ENCODE results near the gene THSD4.

The THSD4 gene

DNA sequence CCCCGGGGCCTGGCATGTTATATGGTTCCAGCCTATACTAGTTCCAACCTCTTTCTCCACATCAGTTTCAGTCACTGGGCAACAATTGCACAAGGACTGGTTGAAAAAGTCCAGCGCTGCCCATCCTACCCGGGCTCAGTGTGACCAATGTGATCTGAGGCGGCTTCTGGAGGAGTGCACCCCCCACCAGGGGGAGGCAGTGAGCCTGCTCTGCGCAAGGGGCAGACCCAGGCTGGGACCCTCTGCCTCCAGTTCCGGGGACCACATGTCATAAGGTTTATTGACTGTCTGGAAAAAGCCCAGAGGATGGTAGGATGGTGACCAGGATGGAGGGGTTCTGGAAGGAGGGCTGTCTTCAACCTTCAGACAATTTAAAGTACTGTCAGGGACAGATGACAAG is 669.4 kb downstream of the THSD4 start:
- no peak for DNase-seq (ENCODE audit: low read depth)

GRCh38 chr15:71785996-71786395 is 670.7 kb downstream of the THSD4 start:
- DNase-seq (ENCODE audit: low read depth), result no peak

DNA sequence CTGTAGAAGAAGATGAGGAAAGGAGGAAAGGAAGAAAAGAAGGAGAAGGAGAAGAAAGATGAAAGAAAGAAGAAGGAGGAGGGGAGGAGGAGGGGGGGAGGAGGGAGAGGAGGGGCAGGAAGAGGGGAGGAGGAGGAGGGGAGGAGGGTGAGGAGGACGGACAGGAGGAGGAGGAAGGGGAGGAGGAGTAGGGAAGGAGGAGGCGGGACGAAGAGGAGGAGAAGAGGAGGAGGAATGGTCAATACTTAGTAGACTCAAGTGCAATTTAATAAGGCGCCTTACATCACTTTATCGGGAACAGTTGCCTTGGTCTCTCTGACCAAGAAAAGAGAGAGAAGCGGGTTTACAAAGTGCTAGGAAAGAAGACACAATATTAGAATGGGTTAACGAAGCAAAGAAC is 671.4 kb downstream of the THSD4 start:
- DNase-seq (ENCODE audit: low read depth), result no peak

GRCh38 chr15:71788646-71789579 is 673.6 kb downstream of the THSD4 start:
- DNase-seq (ENCODE audit: low read depth), result no peak

- DNase-seq (ENCODE audit: low read depth), result no peak
These were observed 674.3 kb downstream of the THSD4 start for GRCh38 chr15:71789616-71790015.

GRCh38 chr15:71790081-71790480 is 674.8 kb downstream of the THSD4 start:
- DNase-seq (ENCODE audit: low read depth), result no peak

DNA sequence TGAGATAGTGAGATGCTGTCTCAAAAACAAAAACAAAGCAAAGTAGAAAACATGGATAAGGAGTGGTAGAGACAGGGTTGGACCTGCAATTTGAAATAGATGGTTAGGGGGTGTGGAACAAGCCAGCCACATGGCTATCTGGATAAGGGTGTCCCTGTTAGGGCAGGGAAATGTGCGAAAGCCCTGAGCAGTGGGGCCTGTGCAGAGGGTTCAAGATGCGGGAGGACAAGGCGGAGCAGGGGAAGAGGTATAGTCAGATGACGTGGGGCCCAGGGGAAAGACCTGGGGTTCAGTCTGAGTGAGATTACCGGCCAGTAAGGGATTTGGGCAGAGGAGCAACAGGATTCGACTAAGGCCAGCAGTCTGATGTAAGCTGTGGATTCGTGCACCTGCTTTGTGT is 676.7 kb downstream of the THSD4 start:
- no peak for DNase-seq (ENCODE audit: low read depth)

GRCh38 chr15:71792521-71792920 is 677.2 kb downstream of the THSD4 start:
- DNase-seq (ENCODE audit: low read depth), result no peak

- no peak for DNase-seq (ENCODE audit: low read depth)
These were observed 683.4 kb downstream of the THSD4 start for GRCh38 chr15:71798641-71799040.

GRCh38 chr15:71800190-71800589 is 684.9 kb downstream of the THSD4 start:
- DNase-seq (ENCODE audit: low read depth), result no peak

DNA sequence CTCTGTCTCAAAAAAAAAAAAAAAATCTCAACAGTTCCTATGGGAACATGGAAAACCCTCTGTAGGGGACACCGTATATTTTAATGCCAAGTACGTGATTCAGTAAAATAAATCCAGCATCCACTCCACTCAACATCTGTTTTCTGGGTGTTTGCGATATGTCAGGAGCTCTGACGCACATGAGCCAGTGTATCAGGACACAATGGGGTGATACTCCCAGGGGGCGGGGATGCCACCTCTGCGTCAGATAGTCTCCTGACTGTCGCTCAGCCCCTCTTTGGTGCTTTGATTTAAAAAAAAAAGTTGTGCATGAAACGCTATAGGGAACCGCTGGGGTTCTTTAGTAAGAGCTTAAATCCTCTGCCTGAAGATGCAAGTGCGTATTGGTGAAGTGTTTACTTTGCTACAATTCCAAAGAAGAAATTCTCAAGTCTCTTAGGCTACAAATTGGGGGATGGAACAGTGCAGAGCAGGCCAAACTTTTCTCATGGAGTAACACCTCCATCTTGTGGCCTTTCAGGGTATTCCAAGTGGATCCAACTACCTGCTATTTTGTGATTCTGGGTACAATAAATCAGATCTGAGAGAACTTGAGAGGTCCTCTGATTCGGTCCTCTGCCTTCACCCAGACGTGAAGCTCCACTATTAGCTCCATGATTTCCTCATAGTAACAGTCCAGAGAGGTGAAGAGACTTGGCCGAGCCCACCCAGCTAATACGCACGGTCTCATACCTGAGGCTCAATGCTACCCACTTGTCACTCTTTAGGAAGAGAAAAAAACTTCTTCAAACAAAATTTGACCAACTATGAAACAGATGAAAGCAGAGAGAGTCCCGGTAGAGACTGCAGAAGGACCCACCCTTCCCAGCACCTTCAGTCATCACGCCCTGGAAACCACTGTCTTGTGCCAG is 685.8 kb downstream of the THSD4 start:
- no peak for DNase-seq (ENCODE audit: low read depth)

DNA sequence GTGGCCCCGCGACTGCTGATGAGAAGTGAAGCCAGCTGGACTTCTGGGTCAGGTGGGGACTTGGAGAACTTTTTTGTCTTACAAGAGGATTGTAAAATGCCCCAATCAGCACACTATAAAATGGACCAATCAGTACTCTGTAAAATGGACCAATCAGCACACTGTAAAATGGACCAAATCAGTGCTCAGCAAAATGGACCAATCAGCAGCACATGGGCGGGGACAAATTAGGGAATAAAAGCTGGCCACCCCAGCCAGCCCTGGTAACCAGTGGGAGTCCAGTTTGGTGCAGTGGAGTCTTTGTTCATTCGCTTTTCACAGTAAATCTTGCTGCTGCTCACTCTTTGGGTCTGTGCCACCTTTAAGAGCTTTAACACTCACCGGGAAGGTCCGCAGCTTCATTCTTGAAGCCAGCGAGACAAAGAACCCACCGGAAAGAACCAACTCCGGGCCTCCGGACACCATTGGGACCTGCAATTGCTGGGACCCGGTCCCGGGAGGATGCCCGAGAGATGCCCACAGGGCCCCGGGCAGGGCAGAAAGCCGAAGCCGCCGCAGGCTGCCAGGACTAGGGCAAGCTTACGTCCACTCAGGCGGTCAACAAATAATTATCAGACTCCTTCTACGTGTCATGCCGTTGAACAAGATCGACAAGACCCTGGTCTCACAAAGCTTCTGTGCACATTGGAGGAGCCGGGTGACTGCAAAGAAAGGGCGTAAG is 686.8 kb downstream of the THSD4 start:
- DNase-seq (ENCODE audit: low read depth), result no peak

- DNase-seq (ENCODE audit: low read depth), result no peak
These were observed 687.5 kb downstream of the THSD4 start for GRCh38 chr15:71802770-71803169.

- DNase-seq (ENCODE audit: low read depth), result no peak
These were observed 689.0 kb downstream of the THSD4 start for GRCh38 chr15:71804226-71804625.

DNA sequence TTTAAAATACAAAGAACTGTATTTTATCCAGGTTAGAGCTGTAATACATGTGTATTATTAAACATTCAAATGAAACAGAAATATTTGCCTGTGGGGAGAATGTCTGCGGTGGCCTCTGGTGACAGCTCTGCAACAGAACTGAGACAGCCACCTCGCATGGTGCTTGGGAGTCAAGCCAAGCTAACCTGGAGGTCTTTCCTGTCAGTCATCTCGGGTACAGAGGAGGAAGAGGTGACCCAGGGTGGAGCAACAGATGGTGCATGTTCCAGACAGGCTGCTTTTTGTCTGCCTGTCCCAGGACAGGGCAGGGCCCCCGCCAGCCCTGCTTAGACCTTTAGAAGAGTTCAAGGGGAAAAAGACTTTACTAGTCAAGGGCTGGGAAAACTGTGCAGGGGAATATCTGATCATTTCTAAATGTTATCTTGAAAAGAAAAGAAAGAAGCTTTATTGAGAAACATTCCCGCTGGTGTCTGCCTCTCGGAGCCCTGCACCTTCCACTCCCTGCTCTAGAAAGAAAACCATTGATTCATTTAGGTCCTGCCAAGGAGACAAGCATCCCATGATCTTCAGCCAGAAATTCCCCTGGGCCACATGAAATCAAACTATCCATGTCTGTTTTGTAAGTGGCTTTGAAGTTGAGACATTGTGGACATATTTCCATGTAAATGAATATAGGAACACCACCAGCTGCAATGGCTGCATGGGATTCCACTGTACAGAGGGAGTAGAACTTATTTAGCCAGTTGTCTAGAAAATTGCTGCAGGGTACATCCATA is 689.6 kb downstream of the THSD4 start:
- no peak for DNase-seq (ENCODE audit: low read depth)

DNA sequence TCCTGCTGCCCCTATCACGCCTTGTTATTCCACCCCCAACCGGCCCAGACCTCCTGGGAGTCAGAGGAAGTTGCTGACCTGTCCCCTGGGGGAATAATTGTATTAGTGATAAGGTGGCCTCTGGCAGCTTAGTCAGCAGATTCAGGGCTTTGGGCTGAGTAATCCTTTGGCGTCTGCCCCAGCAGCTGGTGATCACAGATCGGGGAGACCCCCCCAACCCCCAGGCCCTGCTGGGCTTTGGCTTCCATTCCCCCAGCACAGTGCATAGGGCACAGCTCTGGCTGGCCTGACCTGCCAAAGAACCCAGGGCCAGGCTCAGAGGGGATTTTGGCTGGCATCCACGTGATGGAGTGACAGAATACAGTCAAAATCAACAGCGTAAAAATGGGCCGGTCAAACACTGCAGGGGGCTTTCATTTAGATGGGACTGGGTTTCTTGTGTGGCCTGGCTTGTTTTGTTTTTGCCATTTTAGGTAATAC is 691.2 kb downstream of the THSD4 start:
- DNase-seq (ENCODE audit: low read depth), result no peak

DNA sequence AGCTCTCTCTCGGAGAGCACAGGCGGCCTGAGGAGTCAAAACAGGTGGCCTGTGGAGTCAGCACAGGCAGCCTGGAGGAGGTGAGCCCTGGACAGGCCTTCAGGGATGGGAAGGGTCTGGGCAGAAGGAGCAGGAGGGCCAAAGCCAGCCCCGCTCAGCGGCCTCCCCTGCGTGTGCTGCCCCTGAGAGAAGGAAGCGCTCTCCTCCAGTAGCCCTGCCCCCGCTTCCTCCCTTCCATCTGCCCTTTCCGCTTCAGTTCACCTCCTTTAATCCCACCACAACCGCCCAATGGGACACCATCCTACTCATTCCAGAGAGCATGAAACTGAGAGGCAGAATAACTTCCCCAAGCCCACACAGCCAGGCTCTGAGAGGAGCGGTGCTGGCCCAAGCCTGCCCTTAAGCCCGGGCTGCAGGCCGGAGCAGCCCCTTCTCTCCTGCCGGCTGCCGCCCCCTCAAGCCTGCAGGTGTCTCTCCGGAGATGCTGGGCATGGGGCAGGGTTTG is 691.9 kb downstream of the THSD4 start:
- no peak for DNase-seq (ENCODE audit: low read depth)

DNA sequence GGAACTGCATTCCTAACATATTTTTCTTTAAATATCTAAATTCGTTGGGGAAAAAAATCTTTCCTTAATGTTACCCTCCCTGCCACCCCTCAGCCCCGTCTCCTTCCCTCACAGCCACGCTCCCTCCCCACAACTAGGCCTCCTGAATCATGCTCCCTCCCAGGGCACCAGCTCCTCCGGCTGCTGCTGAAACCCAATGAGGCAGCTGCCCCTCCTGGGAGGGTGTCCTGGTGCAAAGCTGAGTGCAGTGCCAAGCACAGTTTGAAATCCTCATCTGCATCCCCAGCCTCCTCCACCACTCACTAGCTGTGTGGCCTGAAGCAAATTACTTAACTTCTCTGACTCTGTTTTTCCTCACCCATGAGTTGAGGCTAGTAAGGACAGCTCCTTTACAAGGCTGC is 692.4 kb downstream of the THSD4 start:
- DNase-seq (ENCODE audit: low read depth), result no peak

- no peak for DNase-seq (ENCODE audit: low read depth)
These were observed 693.2 kb downstream of the THSD4 start for GRCh38 chr15:71808311-71809020.

DNA sequence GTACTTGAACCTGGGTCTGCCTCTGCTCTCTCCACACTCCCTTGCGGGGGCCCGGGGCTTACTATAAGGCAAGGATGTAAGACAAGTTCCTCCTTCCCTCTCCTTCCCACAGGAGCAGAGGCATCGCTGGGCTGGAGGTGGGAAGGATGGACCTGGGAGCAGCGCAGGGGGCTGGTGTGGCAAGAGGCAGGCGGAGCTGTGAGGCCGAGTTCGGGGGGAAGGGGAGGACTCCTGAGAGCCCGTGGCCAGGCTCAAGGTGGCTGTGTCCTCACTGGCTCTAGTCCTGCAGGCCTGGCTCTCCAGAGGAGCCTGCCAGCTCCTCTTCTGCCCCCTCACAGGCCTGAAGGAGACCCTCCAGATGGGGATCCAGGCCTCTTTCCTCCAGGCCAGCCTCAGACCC is 694.1 kb downstream of the THSD4 start:
- DNase-seq (ENCODE audit: low read depth), result no peak
